OCI-LY7 (cell line): ENCODE results near the gene RGL1.

Experiments used
- CTCF ChIP-seq: fragments of 200-600 bp; sonication (generic); conservative IDR thresholded peaks from 2 replicates; pipeline ENCODE4 v1.5.1; 2014; ENCODE audit warnings: mild to moderate bottlenecking, antibody characterized with exemption, low read length, moderate library complexity, mixed read lengths
- EZH2phosphoT487 ChIP-seq: fragments of 200-600 bp; sonication (generic); IDR thresholded peaks from 2 replicates; pipeline ENCODE4 v1.6.1; 2018; ENCODE audit warnings: low read depth, borderline replicate concordance, mild to moderate bottlenecking, mixed run types, antibody characterized with exemption, low read length, moderate library complexity, mixed read lengths

- TF ChIP-seq CTCF, result no peak
- no peak for TF ChIP-seq EZH2phosphoT487
These were observed 37.9 kb downstream of the RGL1 start for GRCh38 chr1:183842795-183843144.
